ENCODE measurements around the gene PSMD11.

GRCh38 chr17:32464374-32464773 lies 20.1 kb downstream of the PSMD11 start:
- no peak for TF ChIP-seq CTCF (IDR thresholded peaks at IDR 0.05)
- no peak for TF ChIP-seq POLR2A (IDR thresholded peaks at IDR 0.05)

Data from lower leg skin (tissue), 3 donors.